GM11168 (cell line): ENCODE results near the gene TUBA3E.
"Not testable (repeated sequence)": the region's sequence is repeated elsewhere in the genome, so short reads cannot be mapped to it uniquely, and the experiment has no call there.

Experiments used
- in situ Hi-C: fragments of 300-500 bp; cut with MboI; formaldehyde crosslinking; loops from one replicate; pipeline ENCODE4 v1.12.0; 2022; ENCODE audit warnings: low sequenced_read_pairs; ENCODE audit not compliant: unreplicated experiment

TUBA3E gene

GRCh38 chr2:130198343-130198742, at the start of gene TUBA3E:
TUBA3E (minus strand) TSS chr2:130198439; CDS start chr2:130198360, 79 bp downstream.
- in situ Hi-C loops: no loop called here

GRCh38 chr2:130246430-130246829, 48.2 kb upstream of the TUBA3E start:
- in situ Hi-C loops: no loop called here

- in situ Hi-C loops: no loop called here
These were observed 47.7 kb upstream of the TUBA3E start for GRCh38 chr2:130245976-130246375.

- in situ Hi-C loops: no loop called here
These were observed 45.1 kb upstream of the TUBA3E start for GRCh38 chr2:130243359-130243758.

GRCh38 chr2:130241041-130241707, 42.9 kb upstream of the TUBA3E start:
- in situ Hi-C loops: no loop called here

- in situ Hi-C loops: not testable (repeated sequence)
These were observed 41.3 kb upstream of the TUBA3E start for GRCh38 chr2:130239581-130239980.

- in situ Hi-C loops: loop anchor here (5.0 kb wide), 1 partner anchor 1209 kb away; no protein-coding TSS in a partner anchor
These were observed 34.8 kb upstream of the TUBA3E start for GRCh38 chr2:130233066-130233465.

GRCh38 chr2:130231656-130232055, 33.4 kb upstream of the TUBA3E start:
- in situ Hi-C loops: loop anchor here (5.0 kb wide), 1 partner anchor 1211 kb away; no protein-coding TSS in a partner anchor

- in situ Hi-C loops: loop anchor here (5.0 kb wide), 1 partner anchor 1211 kb away; no protein-coding TSS in a partner anchor
These were observed 32.7 kb upstream of the TUBA3E start for GRCh38 chr2:130230907-130231306.

- in situ Hi-C loops: loop anchor here (5.0 kb wide), 1 partner anchor 1212 kb away; no protein-coding TSS in a partner anchor
These were observed 32.1 kb upstream of the TUBA3E start for GRCh38 chr2:130230376-130230775.

- in situ Hi-C loops: not testable (repeated sequence)
These were observed 30.9 kb upstream of the TUBA3E start for GRCh38 chr2:130229161-130229510.

- in situ Hi-C loops: not testable (repeated sequence)
These were observed 30.4 kb upstream of the TUBA3E start for GRCh38 chr2:130228467-130229160.

- in situ Hi-C loops: not testable (repeated sequence)
These were observed 29.8 kb upstream of the TUBA3E start for GRCh38 chr2:130228005-130228404.

GRCh38 chr2:130222523-130222922, 24.3 kb upstream of the TUBA3E start:
- in situ Hi-C loops: not testable (repeated sequence)

- in situ Hi-C loops: not testable (repeated sequence)
These were observed 22.3 kb upstream of the TUBA3E start for GRCh38 chr2:130220505-130220904.

- in situ Hi-C loops: loop anchor here (5.0 kb wide), 1 partner anchor 1238 kb away; no protein-coding TSS in a partner anchor
These were observed 20.9 kb upstream of the TUBA3E start for GRCh38 chr2:130219147-130219546.

- in situ Hi-C loops: not testable (repeated sequence)
These were observed 8.8 kb upstream of the TUBA3E start for GRCh38 chr2:130207051-130207450.

- in situ Hi-C loops: loop anchor here (5.0 kb wide), 1 partner anchor 1269 kb away; no protein-coding TSS in a partner anchor
These were observed 4.9 kb upstream of the TUBA3E start for GRCh38 chr2:130203150-130203549.

GRCh38 chr2:130202518-130202917, 4.3 kb upstream of the TUBA3E start:
- in situ Hi-C loops: loop anchor here (5.0 kb wide), 1 partner anchor 1270 kb away; no protein-coding TSS in a partner anchor

GRCh38 chr2:130196052-130196451, 2.2 kb downstream of the TUBA3E start:
- in situ Hi-C loops: not testable (repeated sequence)

GRCh38 chr2:130195089-130195635, 3.1 kb downstream of the TUBA3E start:
- in situ Hi-C loops: not testable (repeated sequence)
